ENCODE measurements around the gene DCC.

Gene DCC
- total RNA-seq: 0 to 8.5 (median 0) reads per million in 17 experiments

GRCh38 chr18:52339891-52340371, at the start of gene DCC:
TSS of gene DCC (plus strand) at chr18:52340197. CDS start at chr18:52340788, 591 bp downstream.
- DNase-seq: no peak

- no peak for DNase-seq
Observed at GRCh38 chr18:52310651-52311050, 29.3 kb upstream of the DCC start.

GRCh38 chr18:52311331-52311730, 28.7 kb upstream of the DCC start:
- DNase-seq: no peak

GRCh38 chr18:52312346-52312745, 27.7 kb upstream of the DCC start:
- no peak for DNase-seq

GRCh38 chr18:52313213-52313612, 26.8 kb upstream of the DCC start:
- DNase-seq: no peak

- DNase-seq: no peak
Observed at GRCh38 chr18:52319424-52319983, 20.5 kb upstream of the DCC start.

GRCh38 chr18:52322307-52322706, 17.7 kb upstream of the DCC start:
- no peak for DNase-seq

GRCh38 chr18:52323802-52324201, 16.2 kb upstream of the DCC start:
- no peak for DNase-seq

- DNase-seq: no peak
Observed at GRCh38 chr18:52325997-52326396, 14.0 kb upstream of the DCC start.

GRCh38 chr18:52333860-52334259, 6.1 kb upstream of the DCC start:
- DNase-seq: no peak

GRCh38 chr18:52334307-52334706, 5.7 kb upstream of the DCC start:
- no peak for DNase-seq

- DNase-seq: peak in 2 of 4 experiments; percentile 5 to 8
Observed at GRCh38 chr18:52334896-52335295, 5.1 kb upstream of the DCC start.

- DNase-seq: no peak
Observed at GRCh38 chr18:52337276-52337675, 2.7 kb upstream of the DCC start.

- no peak for DNase-seq
Observed at GRCh38 chr18:52340406-52341102, 557 bp downstream of the DCC start.

GRCh38 chr18:52341103-52341432, 1.1 kb downstream of the DCC start:
- no peak for DNase-seq

GRCh38 chr18:52341608-52342381, 1.8 kb downstream of the DCC start:
- DNase-seq: no peak

GRCh38 chr18:52342456-52342855, 2.5 kb downstream of the DCC start:
- DNase-seq: no peak

- DNase-seq: no peak
Observed at GRCh38 chr18:52343138-52343537, 3.1 kb downstream of the DCC start.

- no peak for DNase-seq
Observed at GRCh38 chr18:52343731-52344340, 3.8 kb downstream of the DCC start.

GRCh38 chr18:52344881-52345280, 4.9 kb downstream of the DCC start:
- no peak for DNase-seq

- no peak for DNase-seq
Observed at GRCh38 chr18:52345428-52345827, 5.4 kb downstream of the DCC start.

- peak in 2 of 4 experiments; percentile 4 for DNase-seq
Observed at GRCh38 chr18:52348209-52348608, 8.2 kb downstream of the DCC start.

- no peak for DNase-seq
Observed at GRCh38 chr18:52349498-52349897, 9.5 kb downstream of the DCC start.
